Erythroblast (primary cell): ENCODE data around the gene NT5M.

Experiments used
- GATA1 ChIP-seq: IDR thresholded peaks from 2 replicates; pipeline ENCODE4 v1.6.1; 2011; ENCODE audit warnings: low read depth, mild to moderate bottlenecking, control low read depth, low read length, moderate library complexity
- POLR2A ChIP-seq: IDR thresholded peaks from 2 replicates; pipeline ENCODE4 v1.6.1; 2011; ENCODE audit warnings: mild to moderate bottlenecking, low read length

DNA sequence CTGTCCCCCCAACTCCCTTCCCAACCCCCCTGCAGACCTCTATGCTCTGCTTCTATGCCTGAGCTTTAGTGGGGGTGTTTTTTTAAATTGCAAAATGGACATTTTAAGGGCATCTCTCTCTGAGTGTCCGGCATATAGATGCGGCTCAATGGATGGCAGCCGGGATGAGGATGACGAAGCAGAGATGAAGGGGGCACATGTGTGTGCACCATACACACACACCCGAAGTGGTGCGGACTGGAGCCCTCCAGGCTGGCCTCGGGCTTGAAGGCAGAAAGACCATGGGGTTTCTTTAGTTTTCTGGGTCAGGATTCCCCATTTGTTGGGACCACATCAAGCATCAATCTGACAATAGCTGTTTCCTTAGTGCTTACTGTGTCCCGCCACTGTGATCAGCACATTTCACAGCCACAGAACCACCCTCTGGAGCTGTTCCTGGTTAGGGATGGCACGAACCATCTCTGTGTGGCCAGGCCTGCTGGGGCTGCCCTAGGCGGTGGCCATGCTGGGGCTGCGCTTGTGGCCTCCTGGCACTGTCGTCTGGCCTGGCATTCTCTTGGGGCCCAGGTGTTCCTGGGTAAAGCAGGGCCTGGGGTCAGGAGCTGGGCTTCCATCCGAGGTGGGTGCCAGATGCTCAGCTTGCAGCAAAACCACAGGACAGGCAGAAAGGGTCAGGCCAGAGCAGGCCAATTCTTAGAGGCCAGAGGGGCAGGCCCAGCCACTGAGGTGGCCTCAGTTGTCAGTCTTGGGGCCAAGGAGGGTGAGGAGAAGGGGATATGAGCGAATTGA is 49.9 kb downstream of the NT5M start:
- TF ChIP-seq POLR2A (no peak), GATA1 (no peak)
